Stimulated activated naive CD8-positive, alpha-beta T cell treated with anti-CD3 and anti-CD28 coated beads, Interleukin-15, Interleukin-2, amounts not matched to agents 100 U/mL and 50 U/mL, for 24 hours (primary cell): ENCODE data around the gene ABI3BP.

Source experiments
- ATAC-seq: fragments of 150-1000 bp; cut with Tn5 transposase; one replicate; pipeline ENCODE4 v1.10.0; 2021
- DNase-seq: peaks from one replicate; pipeline ENCODE4 v3.0.0; 2021

The ABI3BP gene

GRCh38 chr3:100834332-100834731, 158.9 kb downstream of the ABI3BP start:
- ATAC-seq: no peak

GRCh38 chr3:100833483-100833882, 159.7 kb downstream of the ABI3BP start:
- DNase-seq (no peak), ATAC-seq (no peak)

More at GRCh38 chr3:100834332-100834731, 158.9 kb downstream of the ABI3BP start:
- no peak for DNase-seq

- no peak for ATAC-seq
- DNase-seq: no peak
Measured at GRCh38 chr3:100831629-100832028, 161.6 kb downstream of the ABI3BP start.

- no peak for DNase-seq
- peak; percentile 68 for ATAC-seq
Measured at GRCh38 chr3:100830931-100831330, 162.3 kb downstream of the ABI3BP start.

- ATAC-seq: no peak
- no peak for DNase-seq
Measured at GRCh38 chr3:100825574-100825973, 167.6 kb downstream of the ABI3BP start.

GRCh38 chr3:100815583-100815982, 177.6 kb downstream of the ABI3BP start:
- no peak for DNase-seq
- no peak for ATAC-seq

- ATAC-seq: no peak
- DNase-seq: no peak
Measured at GRCh38 chr3:100813828-100814227, 179.4 kb downstream of the ABI3BP start.

GRCh38 chr3:100811779-100812507, 181.3 kb downstream of the ABI3BP start:
- ATAC-seq (peak; percentile 57), DNase-seq (no peak)

GRCh38 chr3:100810671-100811070, 182.6 kb downstream of the ABI3BP start:
- DNase-seq: no peak
- no peak for ATAC-seq

- DNase-seq: no peak
- no peak for ATAC-seq
Measured at GRCh38 chr3:100804631-100805030, 188.6 kb downstream of the ABI3BP start.

GRCh38 chr3:100803711-100804110, 189.5 kb downstream of the ABI3BP start:
- ATAC-seq: no peak
- no peak for DNase-seq

GRCh38 chr3:100802126-100802525, 191.1 kb downstream of the ABI3BP start:
- no peak for DNase-seq
- ATAC-seq: no peak

GRCh38 chr3:100798012-100798411, 195.2 kb downstream of the ABI3BP start:
- DNase-seq (no peak), ATAC-seq (no peak)

GRCh38 chr3:100796556-100796955, 196.7 kb downstream of the ABI3BP start:
- DNase-seq (no peak), ATAC-seq (no peak)

- ATAC-seq (no peak), DNase-seq (no peak)
Measured at GRCh38 chr3:100789579-100789978, 203.6 kb downstream of the ABI3BP start.

- ATAC-seq (no peak), DNase-seq (no peak)
Measured at GRCh38 chr3:100783619-100784018, 209.6 kb downstream of the ABI3BP start.

- DNase-seq (no peak), ATAC-seq (no peak)
Measured at GRCh38 chr3:100782906-100783305, 210.3 kb downstream of the ABI3BP start.

GRCh38 chr3:100782348-100782747, 210.9 kb downstream of the ABI3BP start:
- no peak for DNase-seq
- ATAC-seq: no peak

GRCh38 chr3:100781301-100781700, 211.9 kb downstream of the ABI3BP start:
- DNase-seq (no peak), ATAC-seq (no peak)

- DNase-seq (no peak), ATAC-seq (no peak)
Measured at GRCh38 chr3:100780071-100780622, 213.1 kb downstream of the ABI3BP start.

- no peak for ATAC-seq
Measured at GRCh38 chr3:100779480-100779879, 213.7 kb downstream of the ABI3BP start.

GRCh38 chr3:100777271-100777670, 215.9 kb downstream of the ABI3BP start:
- DNase-seq (no peak), ATAC-seq (no peak)

More at GRCh38 chr3:100779480-100779879, 213.7 kb downstream of the ABI3BP start:
- DNase-seq: no peak

- peak; percentile 47 for ATAC-seq
- no peak for DNase-seq
Measured at GRCh38 chr3:100776746-100777145, 216.5 kb downstream of the ABI3BP start.
